NCI-H82 (cell line): ENCODE data around the gene SMIM13.

ENCODE experiments used
- DNase-seq: peaks from one replicate; lab custom pipeline; 2025; lab: John Stamatoyannopoulos, UW

Gene SMIM13

DNA sequence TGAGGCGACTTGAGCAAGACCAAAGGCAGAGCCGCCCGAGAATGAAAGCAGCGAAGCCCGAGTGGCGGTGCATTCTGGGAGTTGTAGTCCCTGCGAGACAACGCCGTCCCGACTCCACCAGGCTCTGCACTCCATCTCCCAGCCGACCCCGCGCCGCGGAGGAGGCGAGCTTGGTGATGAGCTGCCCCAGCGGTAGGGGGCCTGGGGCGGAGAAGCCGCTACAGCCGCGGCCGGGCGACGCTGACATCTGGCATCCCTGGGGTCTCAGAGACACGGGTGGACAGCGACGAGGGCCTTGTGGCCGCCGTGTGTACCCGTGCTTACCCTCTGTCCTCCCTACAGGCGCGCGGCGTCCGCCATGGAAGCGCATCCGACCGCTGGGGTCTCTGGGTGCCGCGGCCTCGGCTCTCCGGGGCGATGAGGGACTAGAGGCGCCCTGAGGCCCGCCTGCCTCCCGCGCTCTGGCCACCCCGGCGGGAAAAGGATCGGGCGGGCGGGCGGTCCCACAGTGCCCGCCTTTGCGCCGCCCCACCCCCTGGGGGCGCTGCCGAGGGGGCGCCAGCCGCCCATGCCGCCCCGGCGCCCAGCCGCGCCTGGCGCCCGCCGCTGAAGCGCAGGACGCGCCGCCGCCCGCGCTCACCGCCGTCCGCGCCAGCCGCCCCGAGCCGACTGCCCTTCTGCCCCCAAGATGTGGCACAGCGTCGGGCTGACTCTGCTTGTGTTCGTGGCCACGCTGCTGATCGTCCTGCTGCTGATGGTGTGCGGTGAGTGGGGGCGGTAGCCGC is at the start of gene SMIM13:
SMIM13 (plus strand) TSS at position 209 of the 785 bp plus-strand sequence; CDS start at position 689, 480 bp downstream.
- DNase-seq: peak; percentile 99

DNA sequence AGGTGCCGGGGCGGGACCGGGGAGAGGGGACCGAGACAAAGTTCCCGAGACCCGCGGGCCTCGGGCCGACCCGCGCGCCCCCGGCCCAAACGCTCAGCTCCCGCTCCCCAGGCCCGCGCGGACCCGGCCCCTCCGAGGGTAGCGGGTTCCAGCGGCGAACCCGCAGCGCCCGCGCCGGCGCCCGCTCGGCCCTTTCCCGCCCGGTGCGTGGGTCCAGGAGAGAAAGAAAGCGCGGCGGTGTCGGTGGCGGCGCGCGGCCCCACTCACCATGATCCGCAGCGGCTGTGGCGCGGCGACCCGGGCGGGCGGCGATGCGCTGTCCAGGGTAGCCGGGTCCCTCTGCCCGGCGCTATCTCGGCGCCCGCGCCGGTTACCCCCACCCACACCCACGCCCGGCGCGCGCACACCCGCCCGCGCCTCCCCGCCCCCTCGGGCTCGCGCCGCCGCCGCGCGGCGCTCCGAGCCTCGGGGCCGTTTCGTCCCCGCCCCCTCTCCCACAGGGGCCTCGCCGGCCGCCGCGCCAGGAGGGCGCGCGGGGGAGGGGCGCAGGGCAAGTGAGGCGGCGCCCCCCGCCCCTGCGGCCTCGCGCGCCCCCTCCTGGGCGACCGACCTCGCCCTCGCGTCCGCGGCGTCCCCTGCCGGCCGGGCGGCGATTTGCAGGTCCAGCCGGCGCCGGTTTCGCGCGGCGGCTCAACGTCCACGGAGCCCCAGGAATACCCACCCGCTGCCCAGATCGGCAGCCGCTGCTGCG is 49.5 kb upstream of the SMIM13 start, which contains the start of gene ELOVL2:
ELOVL2 (minus strand) TSS at position 345 of the 751 bp plus-strand sequence; CDS start at position 270, 75 bp downstream.
- peak; percentile 90 for DNase-seq

DNA sequence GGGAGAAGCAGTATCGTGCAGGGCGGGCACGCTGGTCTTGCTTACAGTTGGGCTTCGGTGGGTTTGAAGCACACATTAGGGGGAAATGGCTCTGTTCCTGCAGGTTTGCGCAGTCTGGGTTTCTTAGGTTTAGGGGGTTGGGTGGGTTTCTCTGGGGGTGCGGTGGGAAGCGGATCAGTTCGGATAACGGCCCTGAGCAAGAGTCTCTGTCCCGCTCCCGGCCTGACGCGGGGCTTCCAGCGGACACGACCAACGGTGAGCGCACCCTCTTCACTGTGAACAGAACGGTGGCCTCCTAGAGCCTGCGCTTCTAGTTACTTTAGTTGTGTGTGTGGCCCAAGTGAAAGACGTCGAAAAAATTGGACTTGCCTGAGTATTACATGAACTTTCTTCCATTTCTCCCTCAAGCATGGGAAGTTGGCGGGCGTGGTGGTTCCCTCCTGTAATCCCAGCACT is 48.9 kb upstream of the SMIM13 start:
- DNase-seq: no peak

DNA sequence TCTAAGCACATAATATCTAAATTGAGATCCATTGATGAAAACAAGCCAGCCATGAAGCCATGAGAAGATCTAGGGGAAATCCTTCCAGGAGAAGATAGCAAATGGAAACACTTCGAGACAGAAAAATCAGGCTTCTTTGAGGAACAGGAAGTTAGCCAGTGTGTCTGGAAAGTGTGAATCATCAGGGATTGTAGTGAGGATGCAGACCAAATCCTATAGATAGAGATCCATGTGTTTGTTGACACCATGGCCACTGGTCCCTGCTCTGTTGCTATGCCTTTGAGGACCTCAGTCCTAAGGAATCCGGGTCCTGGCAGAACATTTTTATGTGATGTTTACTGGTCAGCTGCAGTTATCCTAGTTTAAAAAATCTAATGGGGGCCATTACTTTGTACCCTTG is 42.9 kb upstream of the SMIM13 start:
- DNase-seq: no peak

DNA sequence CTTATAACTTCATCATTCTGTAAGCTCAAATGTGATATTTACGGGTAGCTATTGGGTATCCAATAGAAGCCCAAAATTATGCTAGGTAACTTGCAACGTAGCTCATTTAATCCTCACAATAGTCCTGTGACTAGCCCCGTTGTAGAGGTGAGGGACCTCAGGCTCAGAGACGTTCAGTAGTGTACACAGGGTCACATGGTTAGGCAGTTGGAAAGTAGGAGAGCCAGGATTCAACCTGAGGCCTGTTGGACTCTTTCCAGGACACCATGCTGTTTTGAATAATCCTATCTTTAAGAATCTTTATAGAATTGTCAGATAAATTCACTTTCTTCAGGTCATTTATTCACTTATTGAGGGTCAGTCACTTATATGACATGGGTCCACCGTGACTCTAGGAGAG is 40.3 kb upstream of the SMIM13 start:
- DNase-seq: no peak

DNA sequence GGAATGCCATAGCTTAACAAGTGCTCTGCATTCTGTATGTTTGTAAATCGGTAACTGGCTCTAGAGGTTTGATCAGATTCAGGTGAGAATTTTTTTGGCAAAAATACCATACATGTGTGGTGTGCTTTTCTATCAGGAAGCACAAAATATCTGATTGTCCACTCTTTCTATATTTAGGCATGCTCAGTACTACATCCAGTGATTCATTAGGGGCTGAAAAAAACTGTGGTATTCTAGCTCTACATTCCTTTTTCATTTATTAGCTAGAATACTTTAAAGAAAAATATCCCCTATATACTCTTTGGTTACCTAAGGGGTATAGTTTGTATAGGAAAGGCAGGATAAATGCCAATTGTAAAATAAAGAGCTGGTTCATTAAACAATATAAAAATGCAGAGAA is 38.9 kb upstream of the SMIM13 start:
- DNase-seq: no peak

DNA sequence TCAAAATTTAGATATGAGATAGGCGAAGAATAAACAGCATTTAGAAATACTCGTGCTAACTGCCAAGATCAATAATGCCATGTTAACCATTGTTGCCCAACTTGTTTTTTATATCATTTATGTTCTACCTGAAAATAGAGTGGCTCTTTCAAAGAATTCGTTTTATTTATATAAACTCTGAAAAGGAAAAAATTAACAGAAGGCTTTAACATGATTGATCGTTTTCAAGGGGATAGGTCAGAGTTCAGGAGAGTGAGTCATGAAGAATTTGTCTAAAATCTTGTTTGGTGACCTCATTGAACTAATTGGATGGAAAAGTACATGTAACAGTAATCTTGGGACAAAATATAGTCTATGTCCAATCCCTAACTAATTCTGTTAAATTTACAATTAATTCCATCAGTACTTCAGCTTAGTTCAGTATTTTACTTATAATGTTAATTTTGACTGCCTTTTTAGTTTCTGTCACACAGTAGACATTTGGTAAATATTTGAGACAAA is 38.5 kb upstream of the SMIM13 start:
- peak; percentile 18 for DNase-seq

DNA sequence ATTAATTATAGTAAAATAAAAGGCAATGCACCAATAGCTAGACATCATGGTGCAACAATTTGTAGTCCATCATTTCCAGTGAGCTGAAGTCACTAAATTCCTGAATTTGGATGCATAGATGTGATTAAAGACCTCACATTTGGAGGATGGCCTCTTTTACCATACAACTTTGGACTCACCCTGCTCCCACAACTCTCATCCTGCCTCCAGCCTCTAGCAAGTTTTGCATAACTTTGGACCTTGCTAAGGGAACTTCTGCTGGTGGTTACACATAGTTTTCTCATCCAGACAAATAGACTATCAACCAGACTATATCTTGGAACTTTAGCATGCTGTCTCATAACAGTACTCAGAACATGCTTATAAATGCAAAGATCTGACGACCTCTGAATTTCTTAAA is 36.8 kb upstream of the SMIM13 start:
- DNase-seq: no peak

DNA sequence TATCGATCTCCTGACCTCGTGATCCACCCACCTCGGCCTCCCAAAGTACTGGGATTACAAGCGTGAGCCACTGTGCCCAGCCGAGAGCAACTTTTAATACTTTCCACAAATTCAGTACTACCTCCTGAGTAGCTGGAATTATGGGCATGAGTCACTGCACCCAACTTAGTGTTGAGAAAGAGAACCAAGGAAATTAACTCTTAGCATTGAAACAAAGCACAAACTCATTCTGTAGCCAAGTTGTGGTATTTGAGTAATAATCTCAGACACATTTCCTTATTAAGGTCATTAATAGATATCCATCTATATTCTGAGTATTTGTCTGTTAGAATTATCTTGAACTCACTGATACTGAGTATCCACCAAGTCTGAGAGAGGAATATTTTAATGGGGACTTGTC is 35.2 kb upstream of the SMIM13 start:
- DNase-seq: no peak

DNA sequence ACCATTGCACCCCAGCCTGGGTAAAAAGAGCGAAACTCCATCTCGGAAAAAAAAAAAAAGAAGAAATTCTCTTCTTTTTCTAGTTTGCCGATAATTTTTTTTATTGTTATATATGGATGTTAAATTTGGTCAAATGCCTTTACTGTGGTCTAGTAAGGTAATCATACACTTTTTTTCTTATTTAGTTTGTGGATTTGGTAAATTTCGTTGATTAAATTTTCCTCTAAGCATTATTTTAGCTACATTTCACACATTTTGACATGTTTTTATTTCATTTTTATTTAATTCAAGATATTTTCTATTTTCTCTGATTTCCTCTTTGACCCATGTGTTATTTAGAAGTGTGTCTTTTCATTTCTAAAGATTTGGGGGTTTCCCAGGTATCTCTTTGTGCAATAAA is 31.6 kb upstream of the SMIM13 start:
- no peak for DNase-seq

DNA sequence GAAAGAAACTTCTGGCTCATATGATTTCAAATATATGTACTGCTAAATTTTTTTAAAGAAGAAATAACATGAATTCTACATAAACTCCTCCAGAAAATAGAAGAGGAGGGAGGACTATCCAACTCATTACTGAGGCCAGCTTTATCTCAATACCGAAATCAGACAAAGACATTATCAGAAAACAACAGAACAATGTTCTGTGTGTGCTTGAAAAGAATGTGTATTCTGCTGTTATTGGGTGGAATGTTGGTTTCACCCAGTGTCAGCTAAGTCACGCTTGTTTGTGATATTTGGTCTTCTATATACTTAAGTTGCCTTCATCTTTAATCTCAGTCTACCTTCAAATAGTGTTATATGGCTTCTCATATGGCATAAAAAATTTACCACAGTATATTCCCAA is 30.9 kb upstream of the SMIM13 start:
- DNase-seq: no peak

DNA sequence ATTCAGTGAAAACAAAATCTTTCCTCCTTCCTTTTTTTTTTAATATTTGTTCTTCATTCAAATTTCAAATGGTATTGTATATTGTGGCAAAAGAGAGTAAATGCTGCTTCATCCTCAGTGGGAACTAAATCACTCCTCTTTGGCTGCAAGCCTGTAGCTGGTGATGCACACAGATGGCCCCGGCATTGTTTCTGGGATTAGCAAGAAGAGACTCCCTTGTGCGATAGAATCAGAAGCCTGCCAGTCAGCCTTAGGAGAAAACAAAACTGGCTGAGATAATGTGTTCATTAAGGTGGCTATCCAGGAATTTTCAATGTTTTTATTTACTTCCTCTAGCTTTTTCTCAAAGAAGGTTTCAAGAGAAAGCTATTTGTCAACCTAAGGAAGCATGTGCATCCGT is 28.8 kb upstream of the SMIM13 start:
- DNase-seq: peak; percentile 93

DNA sequence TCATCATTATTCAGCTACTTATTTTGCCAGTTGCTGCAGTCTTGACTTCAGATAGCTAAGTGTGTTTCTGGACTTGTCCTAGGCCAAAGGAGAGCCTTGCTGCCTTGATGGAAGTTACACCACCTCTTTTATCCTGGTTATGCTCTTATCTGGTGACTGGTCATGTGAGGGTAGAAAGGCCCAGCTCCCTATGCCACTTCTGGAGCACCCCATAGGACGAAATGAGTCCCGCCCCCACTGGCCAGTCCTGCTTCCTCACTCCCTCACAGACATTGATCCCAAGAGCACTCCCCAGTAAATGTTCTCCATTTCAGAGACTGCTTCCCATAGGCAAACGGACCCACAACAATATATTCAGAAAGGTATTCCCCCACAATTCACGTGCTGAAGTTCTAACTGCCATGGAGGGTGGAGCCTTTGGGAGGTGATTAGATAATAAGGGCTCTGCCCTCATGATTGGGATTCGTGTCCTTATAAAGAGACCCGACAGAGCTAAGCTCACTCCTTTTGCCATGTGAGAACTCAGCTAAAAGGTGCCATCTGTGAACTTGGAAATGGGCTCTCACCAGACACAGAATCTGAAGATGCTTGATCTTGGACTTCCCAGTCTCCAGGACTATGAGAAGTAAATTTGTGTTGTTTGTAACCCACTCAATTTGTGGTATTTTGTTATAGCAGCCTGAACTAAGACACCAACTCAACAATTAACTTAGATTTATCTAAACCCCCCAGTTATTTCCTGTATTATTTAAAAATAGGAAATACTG is 28.0 kb upstream of the SMIM13 start:
- DNase-seq: peak; percentile 49

DNA sequence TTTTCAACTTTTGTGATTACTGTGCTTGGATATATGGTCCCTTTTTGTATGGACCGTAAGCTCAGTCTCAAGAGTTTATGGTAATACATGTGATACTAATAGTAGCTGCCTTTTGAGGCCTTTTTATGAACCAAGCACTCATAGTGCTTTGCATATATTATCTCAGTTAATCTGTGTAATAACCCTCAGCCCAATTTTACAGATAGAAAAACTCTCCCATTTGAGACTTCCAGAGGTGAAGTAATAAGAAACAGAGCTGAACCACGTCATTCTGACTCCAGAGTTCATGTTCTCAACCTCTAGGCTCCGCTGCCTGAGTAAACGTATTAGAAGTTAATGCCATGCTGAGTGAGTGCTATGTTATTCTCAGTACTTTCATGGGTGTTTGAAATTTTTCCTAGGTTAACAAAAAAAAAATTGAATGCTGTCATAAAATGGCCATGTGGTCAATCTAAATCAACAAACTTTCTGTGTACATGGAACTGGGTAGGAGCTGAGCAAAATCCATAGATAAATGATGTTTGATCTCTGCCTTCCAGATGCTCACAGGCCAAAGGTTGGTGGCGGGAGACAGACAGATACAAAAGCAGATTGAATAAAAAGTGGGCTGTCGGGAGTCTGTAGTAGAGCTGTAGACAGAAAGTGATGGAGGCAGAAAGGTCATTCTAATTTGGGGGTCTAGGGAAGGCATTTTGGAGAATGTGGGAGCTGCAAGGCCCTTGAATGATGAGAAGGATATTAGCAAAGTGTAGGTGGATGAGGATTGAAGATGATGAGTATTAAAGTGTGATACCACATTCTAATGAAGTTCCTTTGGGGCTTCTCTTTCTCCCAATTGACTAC is 26.9 kb upstream of the SMIM13 start:
- no peak for DNase-seq

DNA sequence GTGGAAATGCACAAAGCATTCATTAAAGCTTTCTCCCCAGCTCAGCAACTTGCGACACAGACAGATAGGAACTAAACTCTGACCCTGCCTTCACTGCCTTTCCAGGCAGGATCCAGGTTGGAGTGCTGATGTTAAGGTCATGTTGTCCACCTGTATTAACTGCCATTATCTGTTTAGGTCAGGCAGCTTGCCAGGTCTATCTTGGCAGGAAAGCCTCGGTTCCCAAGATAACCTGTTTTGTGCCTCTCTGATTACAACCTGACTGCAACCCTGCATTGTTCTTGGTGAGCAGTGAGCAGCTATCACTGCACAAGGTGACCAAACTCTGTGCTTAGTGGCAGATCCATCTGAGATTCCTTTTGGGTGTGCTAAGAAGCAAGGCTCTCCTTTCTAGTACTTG is 26.3 kb upstream of the SMIM13 start:
- DNase-seq: no peak

DNA sequence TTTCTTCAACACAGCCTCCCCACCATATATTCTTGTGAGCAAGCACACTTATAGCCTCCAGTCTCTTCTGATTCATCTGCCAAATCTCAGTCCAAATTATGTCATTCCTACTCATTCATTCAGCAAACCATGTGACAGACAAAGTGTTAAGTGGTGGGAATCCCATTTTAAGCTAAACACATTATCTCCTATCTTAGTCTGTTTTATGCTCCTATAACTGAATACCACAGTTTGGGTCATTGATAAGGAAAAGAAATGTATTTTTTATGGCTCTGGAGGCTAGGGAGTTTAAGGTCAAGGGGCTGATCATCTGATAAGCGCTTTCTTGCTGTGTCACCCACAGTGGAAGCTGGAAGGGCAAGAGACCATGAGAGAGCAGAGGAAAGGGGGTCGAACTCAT is 23.9 kb upstream of the SMIM13 start:
- DNase-seq: no peak

DNA sequence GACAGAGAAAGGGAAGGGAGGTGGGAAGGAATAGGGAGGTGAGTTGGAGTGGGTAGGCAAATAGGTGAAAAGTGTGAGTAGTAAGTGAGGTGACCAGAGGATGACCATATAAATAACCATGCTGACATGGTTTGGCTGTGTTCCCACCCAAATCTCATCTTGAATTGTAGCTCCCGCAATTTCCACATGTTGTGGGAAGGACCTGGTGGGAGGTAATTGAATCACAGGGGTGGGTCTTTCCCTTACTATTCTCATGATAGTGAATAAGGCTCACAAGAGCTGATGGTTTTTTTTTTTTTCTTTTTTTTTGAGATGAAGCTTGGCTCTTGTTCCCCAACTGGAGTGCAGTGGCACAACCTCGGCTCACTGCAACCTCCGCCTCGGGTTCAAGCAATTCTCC is 21.5 kb upstream of the SMIM13 start:
- no peak for DNase-seq

DNA sequence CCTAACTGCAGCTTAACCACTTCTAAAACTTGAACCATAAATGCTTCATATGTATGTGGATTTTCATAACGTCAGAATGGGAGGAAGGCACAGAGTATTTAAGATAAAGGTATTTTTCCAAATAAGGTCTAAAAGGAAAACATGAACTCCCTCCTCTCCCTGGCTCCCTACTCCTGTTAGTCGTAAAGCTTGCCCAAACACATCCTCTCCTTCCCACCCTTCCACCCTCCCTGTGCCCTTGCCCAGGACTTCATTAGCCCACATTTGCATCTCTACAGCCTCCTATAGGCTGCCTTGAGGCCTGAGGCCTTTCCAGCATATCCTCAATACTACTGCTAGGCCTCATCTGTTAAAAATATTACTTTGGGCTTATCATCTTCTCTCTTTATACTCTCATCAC is 17.1 kb upstream of the SMIM13 start:
- no peak for DNase-seq

DNA sequence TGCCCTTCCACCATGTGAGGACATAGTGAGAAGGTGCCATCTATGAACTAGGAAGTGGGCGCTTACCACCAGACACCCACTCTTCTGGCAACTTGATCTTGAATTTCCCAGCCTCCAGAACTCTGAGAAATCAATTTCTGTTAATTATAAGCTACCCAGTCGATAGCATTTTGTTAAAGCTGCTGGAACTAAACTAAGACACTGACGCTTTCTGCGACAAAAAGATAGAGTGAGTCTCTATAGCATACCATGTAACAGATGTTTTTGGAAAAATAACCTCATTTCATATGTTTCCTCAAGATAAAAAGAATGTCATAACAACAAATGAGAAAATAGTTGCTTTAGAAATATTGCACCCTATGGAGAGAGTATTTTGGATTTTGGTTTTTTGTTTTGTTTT is 15.4 kb upstream of the SMIM13 start:
- DNase-seq: no peak

DNA sequence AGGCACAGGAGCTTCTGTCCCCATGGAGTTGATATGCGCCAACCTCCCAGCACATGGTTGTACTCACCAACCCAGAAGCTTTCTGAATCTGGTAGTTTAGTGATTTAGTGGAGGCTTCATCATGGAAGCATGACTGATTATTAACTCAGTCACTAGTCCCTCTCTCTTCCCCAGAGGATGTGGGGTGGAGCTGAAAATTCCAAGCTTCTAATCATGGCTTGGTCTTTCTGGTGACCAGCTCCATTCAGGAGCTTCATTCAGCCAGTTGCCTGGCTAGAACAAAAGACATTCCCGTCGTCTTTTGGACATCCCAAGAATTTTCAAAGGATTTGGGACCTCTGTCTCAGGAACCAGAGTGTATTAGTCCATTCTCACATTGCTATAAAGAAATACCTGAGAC is 13.3 kb upstream of the SMIM13 start:
- DNase-seq: no peak

DNA sequence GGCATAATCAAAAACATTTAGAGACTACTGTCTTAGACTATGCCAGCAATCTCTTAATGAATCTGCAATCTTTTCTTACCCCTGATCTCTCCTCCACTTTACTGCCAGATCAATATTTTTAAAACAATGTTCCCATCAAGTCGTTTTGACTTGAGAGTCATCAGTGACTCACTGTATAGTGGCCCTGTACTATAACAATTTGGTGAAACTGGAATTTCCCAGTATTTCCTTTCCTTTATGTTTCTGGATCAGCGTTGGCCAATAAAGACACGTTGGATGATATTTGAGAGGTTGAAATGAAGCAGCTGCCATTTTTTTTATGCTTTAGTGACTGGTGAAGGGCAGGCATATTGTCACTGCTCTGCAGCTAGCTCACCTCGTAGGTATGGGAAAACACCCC is 10.1 kb upstream of the SMIM13 start:
- peak; percentile 52 for DNase-seq
